SK-N-MC (cell line): ENCODE data around the gene FRMD4A.

ENCODE experiments used
- DNase-seq: peaks from one replicate; pipeline ENCODE4 v3.0.0-alpha.2; 2011; ENCODE audit warnings: low read depth, low spot score
- H3K27ac ChIP-seq: fragments of 200-600 bp; sonication (generic); 2 replicates; pipeline ENCODE4 v1.5.1; 2016; ENCODE audit warnings: mixed run types
- H3K36me3 ChIP-seq: fragments of 200-600 bp; sonication (generic); 2 replicates; pipeline ENCODE4 v1.6.1; 2017; ENCODE audit warnings: antibody characterized with exemption, low read length, mixed read lengths; ENCODE audit not compliant: insufficient read depth
- H3K4me3 ChIP-seq: fragments of 200-600 bp; sonication (generic); 2 replicates; pipeline ENCODE4 v1.5.1; 2016
- H3K9ac ChIP-seq: fragments of 200-600 bp; sonication (generic); 2 replicates; pipeline ENCODE4 v1.8.0; 2017; ENCODE audit warnings: mixed run types, mixed read lengths; ENCODE audit not compliant: insufficient read length
- H3K9me3 ChIP-seq: fragments of 200-600 bp; sonication (generic); 2 replicates; pipeline ENCODE4 v1.6.1; 2017; ENCODE audit warnings: low read depth, mild to moderate bottlenecking, antibody characterized with exemption, low read length, moderate library complexity, mixed read lengths
- EZH2 ChIP-seq: fragments of 200-600 bp; sonication (generic); IDR thresholded peaks from one replicate; pipeline ENCODE4 v1.6.1; 2017; ENCODE audit warnings: antibody characterized with exemption
- FOXP2 ChIP-seq: optimal IDR thresholded peaks from 2 replicates; pipeline ENCODE3; 2011; ENCODE audit warnings: mild to moderate bottlenecking, moderate library complexity; ENCODE audit not compliant: insufficient read depth; ENCODE audit errors: extremely low read length, control extremely low read depth
- POLR2AphosphoS5 ChIP-seq: IDR thresholded peaks from 2 replicates; pipeline ENCODE4 v1.6.1; 2012; ENCODE audit warnings: mild to moderate bottlenecking, low read depth, low read length, borderline replicate concordance

FRMD4A gene

DNA sequence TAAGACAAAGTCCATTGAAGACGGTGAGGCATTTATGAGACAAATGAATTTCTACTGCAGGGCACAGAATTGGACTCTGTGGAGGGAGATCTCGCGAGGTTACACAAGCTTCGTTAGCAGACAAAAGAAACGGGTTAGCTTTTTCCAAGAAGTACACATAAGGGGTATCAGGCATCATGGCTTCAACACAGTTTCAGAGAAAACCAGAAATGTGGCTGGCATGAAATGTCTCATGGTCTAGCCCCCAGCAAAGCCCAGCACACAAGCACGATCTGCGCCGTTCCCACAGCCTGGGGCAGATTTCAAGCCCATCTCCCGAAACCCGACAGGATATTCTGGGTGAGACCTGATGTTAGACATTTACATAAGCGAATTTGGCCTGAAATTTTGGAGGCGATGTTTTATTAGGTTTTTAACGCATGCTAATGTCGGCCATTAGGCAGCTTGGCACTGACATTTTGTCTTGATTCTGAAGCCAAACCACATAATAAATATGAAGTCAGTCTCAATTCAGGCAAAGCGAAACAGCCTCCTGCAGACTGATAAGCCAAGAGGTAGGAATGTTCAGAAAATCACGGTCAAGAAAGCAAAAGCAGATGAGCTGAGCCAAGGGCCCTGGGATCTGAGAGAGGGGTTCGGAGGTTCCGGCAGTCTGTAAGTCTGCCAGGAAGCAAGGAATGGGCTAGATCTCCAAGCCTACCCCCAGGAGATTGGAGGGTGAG is 503.5 kb downstream of the FRMD4A start:
- DNase-seq: no peak
- Histone ChIP-seq H3K27ac (no peak overlapping the region), H3K9ac (no peak overlapping the region), H3K36me3 (no peaks in the 10 kb centered on the region), H3K4me3 (no peak overlapping the region; the same call in 1 of the 2 replicates), H3K9me3 (no peaks in the 10 kb centered on the region)
- TF ChIP-seq FOXP2: no peak
- no peak for TF ChIP-seq EZH2
- TF ChIP-seq POLR2AphosphoS5: no peak

DNA sequence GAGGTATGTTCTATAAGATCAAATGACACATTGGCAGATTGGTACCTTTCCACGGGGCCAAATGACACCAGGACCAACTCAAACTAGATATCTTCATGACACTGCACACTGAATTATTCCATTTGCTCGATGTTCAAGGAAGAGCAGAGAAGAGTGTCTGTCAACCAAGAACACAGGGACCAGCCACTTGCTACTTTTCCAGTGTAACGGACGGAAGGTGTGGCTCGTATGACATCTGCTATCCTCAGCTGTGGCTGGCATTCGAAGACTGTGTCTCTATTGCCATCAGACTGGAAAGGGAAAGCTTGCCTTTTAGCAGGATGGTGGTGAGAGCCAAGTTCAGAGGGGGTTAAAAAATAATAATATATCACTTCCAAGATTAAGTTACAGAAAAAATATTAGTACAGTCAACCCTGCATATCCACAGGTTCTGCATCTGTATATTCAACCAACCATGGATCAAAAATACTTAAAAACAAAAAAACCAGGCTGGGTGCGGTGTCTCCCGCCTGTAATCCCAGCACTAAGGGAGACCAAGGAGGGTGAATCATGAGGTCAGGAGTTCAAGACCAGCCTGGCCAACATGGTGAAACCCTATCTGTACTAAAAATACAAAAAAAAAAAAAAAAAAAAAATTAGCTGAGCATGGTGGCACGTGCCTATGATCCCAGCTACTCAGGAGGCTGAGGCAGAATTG is 506.9 kb downstream of the FRMD4A start:
- H3K27ac ChIP-seq: no peak overlapping the region
- DNase-seq: no peak
- TF ChIP-seq POLR2AphosphoS5: no peak
- no peak for TF ChIP-seq EZH2
- TF ChIP-seq FOXP2: no peak
- H3K4me3 ChIP-seq: no peak overlapping the region
- no peaks in the 10 kb centered on the region for H3K36me3 ChIP-seq
- H3K9ac ChIP-seq: no peak overlapping the region
- no peaks in the 10 kb centered on the region for H3K9me3 ChIP-seq

DNA sequence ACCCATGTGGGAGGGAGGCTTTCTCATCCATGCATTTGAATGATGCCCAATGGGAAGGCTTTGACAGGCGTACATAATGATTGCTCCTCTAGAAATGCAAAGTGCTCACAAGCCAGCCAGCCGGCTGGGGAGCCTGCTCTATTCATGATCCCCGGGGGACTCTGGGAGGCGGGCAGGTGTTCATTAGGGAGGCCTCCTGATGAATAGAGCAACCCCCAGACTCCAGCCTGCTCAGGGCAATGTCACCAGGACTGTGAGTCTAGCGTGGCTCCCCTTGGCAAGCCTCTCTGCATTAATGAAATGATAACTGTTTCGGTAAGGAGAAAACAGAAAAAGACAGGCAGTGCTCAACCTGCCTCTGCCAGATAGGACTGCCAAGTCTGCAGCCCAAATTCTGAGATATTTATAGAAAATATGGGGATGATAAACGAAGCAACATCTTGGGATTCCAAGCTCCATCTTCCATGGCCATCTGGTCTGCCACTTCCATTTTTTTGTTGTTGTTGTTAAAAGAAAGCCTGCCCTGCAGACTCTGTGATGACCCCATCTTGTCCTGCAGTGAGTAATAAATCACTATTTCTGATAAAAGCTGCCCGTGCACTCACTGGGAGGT is 507.5 kb downstream of the FRMD4A start:
- no peaks in the 10 kb centered on the region for H3K36me3 ChIP-seq
- no peak overlapping the region for H3K4me3 ChIP-seq
- no peak overlapping the region for H3K27ac ChIP-seq
- no peak overlapping the region for H3K9ac ChIP-seq
- no peaks in the 10 kb centered on the region for H3K9me3 ChIP-seq
- no peak for DNase-seq
- TF ChIP-seq EZH2 (no peak), FOXP2 (no peak), POLR2AphosphoS5 (no peak)

DNA sequence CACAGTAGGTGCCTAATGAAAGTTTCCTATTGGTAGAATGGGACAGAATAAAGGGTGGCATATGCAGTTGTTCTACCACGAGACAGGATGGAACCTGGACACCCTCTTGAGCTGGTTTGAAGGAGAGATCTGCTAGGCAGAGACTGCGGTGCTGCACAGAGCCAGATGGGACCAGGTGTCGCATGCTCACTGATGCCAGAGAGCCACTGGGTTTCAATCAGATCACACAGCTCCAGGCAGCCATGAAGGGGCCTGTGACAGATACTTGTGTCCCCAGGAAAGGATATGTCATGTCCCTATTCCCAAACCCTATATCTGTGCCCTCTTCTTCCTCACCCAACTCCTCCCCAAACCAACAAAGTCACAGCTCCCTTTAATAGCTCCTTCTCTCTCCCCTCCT is 508.2 kb downstream of the FRMD4A start:
- TF ChIP-seq EZH2 (no peak), FOXP2 (no peak), POLR2AphosphoS5 (no peak)
- H3K9ac ChIP-seq: no peak overlapping the region
- no peak for DNase-seq
- H3K36me3 ChIP-seq: no peaks in the 10 kb centered on the region
- no peak overlapping the region for H3K27ac ChIP-seq
- no peaks in the 10 kb centered on the region for H3K9me3 ChIP-seq
- no peak overlapping the region for H3K4me3 ChIP-seq

DNA sequence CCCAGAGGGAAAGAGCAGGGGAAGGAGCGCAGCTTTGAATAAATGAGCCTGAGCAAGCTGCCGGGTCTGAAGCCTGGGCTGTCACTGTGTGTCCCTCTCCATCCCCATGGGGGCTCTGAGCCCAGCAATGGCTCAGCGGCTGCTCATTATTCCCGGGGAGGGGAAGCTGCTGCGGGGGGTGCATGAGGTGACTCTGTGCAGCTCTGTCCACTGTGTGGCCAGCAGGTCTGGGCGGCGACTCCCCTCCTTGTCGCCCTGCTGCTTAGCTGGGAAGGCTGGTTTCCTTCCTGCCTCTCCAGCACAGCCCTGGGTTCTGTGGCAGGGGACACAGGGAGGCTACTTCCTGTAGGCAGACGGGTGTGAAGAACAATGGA is 509.8 kb downstream of the FRMD4A start:
- no peak overlapping the region for H3K27ac ChIP-seq
- no peak overlapping the region for H3K9ac ChIP-seq
- no peaks in the 10 kb centered on the region for H3K36me3 ChIP-seq
- no peak for DNase-seq
- H3K4me3 ChIP-seq: no peak overlapping the region
- no peak for TF ChIP-seq FOXP2
- no peak for TF ChIP-seq POLR2AphosphoS5
- TF ChIP-seq EZH2: no peak
- no peaks in the 10 kb centered on the region for H3K9me3 ChIP-seq

DNA sequence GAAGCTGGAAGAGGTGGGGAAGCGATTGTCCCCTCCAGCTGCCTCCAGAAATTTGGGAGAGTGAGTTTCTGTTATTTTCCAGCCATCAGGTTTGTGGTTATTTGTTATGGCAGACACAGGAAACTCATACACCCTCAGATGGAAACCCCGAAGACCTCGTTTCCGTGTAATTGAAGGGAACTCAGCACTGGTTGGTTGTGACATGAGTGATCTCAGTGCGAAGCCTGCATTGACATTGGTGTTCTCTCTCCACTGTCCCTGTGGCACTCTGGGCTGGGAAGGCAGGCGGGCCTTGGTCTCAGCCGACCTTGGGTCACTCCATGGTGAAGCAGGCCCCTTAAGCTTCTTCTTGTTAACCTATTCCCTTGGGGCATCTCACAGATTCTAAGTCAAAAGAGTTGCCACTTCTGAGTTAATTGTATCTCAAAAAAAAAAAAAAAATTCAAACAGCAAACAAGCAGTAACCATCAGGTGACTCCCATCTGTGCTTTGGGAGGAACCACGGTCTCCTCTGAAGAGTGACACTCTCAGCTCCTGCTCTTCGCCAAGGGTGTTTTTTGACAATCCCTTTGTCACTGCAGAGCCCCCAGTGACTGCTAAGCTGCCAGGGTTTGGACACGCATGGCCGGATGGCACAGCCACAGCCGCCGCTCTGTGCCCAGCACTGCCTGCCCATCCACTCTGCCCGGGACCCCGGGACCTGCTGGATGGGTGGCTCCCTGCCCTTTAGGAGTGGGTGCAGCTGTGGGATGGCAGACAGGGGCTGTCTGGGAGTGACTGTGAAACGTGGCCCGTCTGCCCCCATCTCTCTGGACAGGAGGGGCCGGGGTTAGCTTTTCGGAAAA is 510.4 kb downstream of the FRMD4A start:
- no peaks in the 10 kb centered on the region for H3K9me3 ChIP-seq
- H3K27ac ChIP-seq: no peak overlapping the region
- H3K36me3 ChIP-seq: no peaks in the 10 kb centered on the region
- H3K9ac ChIP-seq: no peak overlapping the region
- no peak overlapping the region for H3K4me3 ChIP-seq
- TF ChIP-seq POLR2AphosphoS5: no peak
- no peak for TF ChIP-seq EZH2
- TF ChIP-seq FOXP2: no peak
- no peak for DNase-seq

DNA sequence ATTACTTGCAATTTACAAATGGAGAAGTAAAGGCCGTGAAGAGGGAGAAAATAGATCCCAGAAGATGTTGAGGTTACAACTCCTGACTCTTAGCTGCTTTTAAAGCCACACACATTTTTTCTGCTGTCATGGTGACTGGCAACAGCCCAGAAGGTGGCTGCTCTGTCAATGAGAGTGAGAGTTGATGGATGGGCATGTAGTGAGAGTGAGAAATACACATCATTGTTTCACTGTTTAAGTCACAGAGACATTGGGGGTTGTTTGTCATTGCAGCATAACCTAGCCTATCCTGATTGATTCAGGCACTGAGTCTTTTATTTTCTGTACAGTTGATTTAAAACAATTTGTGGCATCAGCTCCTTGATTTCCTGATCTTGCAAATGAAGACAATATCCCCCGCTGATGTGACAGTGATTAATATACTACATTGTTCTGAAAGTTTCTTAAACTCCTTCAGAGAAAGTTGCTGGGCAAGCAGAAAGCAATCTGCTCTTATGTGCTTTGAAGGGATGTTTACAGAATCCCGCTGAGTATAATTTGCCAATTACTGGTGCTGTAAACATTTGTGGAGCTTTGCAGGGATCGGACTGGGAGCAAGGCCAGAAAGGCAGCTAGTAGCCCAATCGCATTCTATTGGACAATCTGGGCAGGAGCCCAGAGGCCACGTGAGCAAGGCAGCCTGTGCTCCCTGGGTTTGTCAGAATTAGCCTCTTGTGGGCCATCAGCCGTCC is 514.4 kb downstream of the FRMD4A start:
- no peak for DNase-seq

More for the DNA sequence above, 514.4 kb downstream of the FRMD4A start:
- Histone ChIP-seq H3K9me3 (no peaks in the 10 kb centered on the region), H3K36me3 (no peaks in the 10 kb centered on the region), H3K4me3 (no peak overlapping the region), H3K9ac (no peak overlapping the region), H3K27ac (no peak overlapping the region)
- TF ChIP-seq FOXP2 (no peak), EZH2 (no peak)
